ENCODE measurements around the gene RGS7.
"Not testable (repeated sequence)": the region's sequence is repeated elsewhere in the genome, so short reads cannot be mapped to it uniquely, and the experiment has no call there.

The RGS7 gene

DNA sequence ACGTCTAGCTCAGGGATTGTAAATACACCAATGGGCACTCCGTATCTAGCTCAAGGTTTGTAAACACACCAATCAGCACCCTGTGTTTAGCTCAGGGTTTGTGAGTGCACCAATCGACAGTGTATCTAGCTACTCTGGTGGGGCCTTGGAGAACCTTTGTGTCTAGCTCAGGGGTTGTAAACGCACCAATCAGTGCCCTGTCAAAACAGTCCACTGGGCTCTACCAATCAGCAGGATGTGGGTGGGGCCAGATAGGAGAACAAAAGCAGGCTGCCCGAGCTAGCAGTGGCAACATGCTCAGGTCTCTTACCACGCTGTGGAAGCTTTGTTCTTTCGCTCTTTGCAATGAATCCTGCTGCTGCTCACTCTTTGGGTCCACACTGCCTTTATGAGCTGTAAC lies 593.9 kb downstream of the RGS7 start:
- DNase-seq = not testable (repeated sequence)

GRCh38 chr1:240762471-240762987 lies 594.5 kb downstream of the RGS7 start:
- DNase-seq = not testable (repeated sequence)

DNA sequence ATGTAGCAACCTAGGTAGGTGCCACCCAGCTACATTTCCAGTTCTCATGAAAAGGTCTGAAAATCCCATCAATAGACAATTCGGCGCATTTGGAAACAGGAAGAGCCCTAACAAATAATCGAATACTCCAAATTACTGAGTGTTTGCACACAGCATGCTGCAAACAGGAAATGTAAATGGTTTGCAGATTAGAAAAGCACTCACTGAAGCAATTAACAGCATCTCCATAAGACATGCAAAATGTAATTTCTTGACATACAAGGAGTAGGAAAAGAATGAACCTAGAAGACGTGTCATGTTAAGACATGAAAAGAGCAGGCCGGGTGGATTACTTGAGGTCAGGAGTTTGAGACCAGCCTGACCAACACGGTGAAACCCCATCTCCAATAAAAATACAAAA lies 598.2 kb downstream of the RGS7 start:
- not testable (repeated sequence) for DNase-seq

DNA sequence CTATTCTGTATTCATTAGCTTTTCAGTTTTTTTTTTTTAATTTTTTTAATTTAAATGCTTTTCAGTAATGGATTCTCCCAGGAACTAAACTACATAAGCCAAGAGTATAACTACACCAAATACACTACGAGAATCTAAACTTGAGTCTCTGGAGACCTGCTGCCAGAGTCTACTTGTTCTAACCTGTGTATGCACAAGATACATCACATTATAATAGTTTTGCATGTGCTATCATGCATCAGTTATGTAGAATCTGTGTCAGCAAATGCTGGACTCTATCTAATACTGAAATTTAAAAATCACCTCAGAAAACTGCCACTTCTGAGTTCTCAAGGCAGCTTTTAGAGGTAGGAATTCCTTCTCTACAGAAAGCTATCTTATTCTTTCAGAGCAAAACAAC lies 598.7 kb downstream of the RGS7 start:
- DNase-seq = no peak

- DNase-seq = no peak
These were observed 609.1 kb downstream of the RGS7 start for GRCh38 chr1:240747907-240748306.

DNA sequence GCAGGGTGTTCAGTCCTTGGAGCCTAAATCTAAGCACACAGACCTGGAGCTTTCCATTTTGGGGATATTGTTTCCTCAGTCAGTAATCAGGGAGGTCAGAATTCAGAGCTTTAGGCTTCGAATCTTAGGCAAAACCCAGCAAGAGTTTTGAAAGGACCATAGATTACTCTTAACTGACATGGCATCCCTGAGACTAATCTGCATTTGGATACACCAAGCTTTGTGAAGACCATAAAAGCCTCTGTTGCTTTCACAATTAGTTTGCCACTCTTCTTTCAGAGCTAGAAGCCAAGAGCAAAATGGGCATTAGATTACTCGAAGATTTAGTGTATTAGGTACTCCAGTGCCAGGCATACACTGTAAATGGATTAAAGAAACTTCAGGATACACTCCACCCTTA lies 613.3 kb downstream of the RGS7 start:
- DNase-seq = no peak

- no peak for DNase-seq
These were observed 617.3 kb downstream of the RGS7 start for GRCh38 chr1:240739754-240740153.

- no peak for DNase-seq
These were observed 617.9 kb downstream of the RGS7 start for GRCh38 chr1:240739139-240739538.

DNA sequence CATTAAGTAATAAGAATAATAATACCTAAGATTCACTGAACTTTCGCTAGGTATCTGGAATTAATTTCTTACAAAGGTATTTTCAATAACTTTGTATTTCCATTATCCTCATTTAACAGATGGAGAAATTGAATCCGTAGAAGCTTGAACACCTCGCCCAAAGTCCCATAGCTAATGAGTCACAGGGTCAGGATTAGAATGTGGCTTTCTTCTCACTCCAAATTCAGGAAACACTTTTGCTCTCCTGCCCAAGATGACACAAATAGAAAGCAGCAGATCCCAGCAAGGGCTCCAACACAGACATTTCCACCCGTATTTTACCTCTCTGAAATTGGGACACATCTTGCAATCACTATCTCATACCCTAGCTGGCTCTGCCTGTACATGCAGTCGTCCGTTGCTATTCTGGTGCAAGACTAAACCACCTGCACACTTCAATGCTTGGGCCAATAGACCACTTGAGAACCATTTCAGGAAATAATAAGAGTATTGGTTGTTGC lies 619.2 kb downstream of the RGS7 start:
- DNase-seq = no peak

DNA sequence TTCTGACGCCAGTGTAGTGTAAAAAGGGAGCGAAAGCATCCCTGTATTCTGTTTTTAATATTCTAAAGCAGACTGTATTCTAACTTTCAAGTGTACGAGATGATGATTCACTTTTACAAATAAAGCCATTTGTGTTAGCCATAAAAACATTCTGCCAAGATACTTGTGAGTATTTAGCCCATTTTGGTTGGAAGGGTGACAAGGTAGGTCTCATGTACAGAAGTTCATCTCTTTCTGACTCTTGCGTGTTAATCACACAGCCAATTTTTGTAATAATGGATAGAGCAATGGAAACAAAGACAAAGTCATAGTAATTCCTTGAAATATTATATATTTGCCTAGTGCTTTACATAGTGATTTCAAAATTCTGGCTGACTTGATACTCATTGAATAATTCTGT lies 619.7 kb downstream of the RGS7 start:
- no peak for DNase-seq

GRCh38 chr1:240734705-240735104 lies 622.3 kb downstream of the RGS7 start:
- DNase-seq = not testable (repeated sequence)

- DNase-seq = no peak
These were observed 623.0 kb downstream of the RGS7 start for GRCh38 chr1:240734001-240734400.

GRCh38 chr1:240732390-240732789 lies 624.6 kb downstream of the RGS7 start:
- no peak for DNase-seq
